Inferior parietal cortex (tissue), 1 donor: ENCODE measurements around the gene ADCK1.
"Not testable (repeated sequence)": the region's sequence is repeated elsewhere in the genome, so short reads cannot be mapped to it uniquely, and the experiment has no call there.

Experiments
- DNase-seq: peaks from one replicate; pipeline ENCODE4 v3.0.0-alpha.2; 2016; ENCODE audit errors: extremely low spot score

Gene ADCK1

GRCh38 chr14:77903221-77903620, 103.3 kb downstream of the ADCK1 start:
- DNase-seq = no peak

GRCh38 chr14:77903937-77904617, 104.2 kb downstream of the ADCK1 start:
- DNase-seq = no peak

- DNase-seq = no peak
These were observed 106.5 kb downstream of the ADCK1 start for GRCh38 chr14:77906446-77906845.

- no peak for DNase-seq
These were observed 108.9 kb downstream of the ADCK1 start for GRCh38 chr14:77908847-77909246.

GRCh38 chr14:77909911-77910310, 110.0 kb downstream of the ADCK1 start:
- no peak for DNase-seq

- DNase-seq = no peak
These were observed 110.6 kb downstream of the ADCK1 start for GRCh38 chr14:77910506-77910905.

- no peak for DNase-seq
These were observed 111.4 kb downstream of the ADCK1 start for GRCh38 chr14:77911356-77911755.

- no peak for DNase-seq
These were observed 113.0 kb downstream of the ADCK1 start for GRCh38 chr14:77912754-77913556.

GRCh38 chr14:77914073-77914721, 114.3 kb downstream of the ADCK1 start:
- no peak for DNase-seq

GRCh38 chr14:77915390-77915789, 115.5 kb downstream of the ADCK1 start:
- not testable (repeated sequence) for DNase-seq

GRCh38 chr14:77917491-77918201, 117.7 kb downstream of the ADCK1 start:
- no peak for DNase-seq

GRCh38 chr14:77918448-77918847, 118.5 kb downstream of the ADCK1 start:
- no peak for DNase-seq

- DNase-seq = no peak
These were observed 120.4 kb downstream of the ADCK1 start for GRCh38 chr14:77920312-77920711.

GRCh38 chr14:77921818-77922217, 121.9 kb downstream of the ADCK1 start:
- DNase-seq = no peak

- no peak for DNase-seq
These were observed 123.4 kb downstream of the ADCK1 start for GRCh38 chr14:77923131-77923936.

GRCh38 chr14:77924141-77924948, 124.4 kb downstream of the ADCK1 start:
- DNase-seq = no peak

GRCh38 chr14:77926942-77927341, 127.0 kb downstream of the ADCK1 start:
- no peak for DNase-seq

GRCh38 chr14:77931441-77931840, 131.5 kb downstream of the ADCK1 start:
- no peak for DNase-seq

- no peak for DNase-seq
These were observed 136.3 kb downstream of the ADCK1 start for GRCh38 chr14:77936138-77936639.

- DNase-seq = no peak
These were observed 147.5 kb downstream of the ADCK1 start for GRCh38 chr14:77947372-77947771.
